HEK293 (cell line): ENCODE results near the gene BTBD10.

Experiments
- CTCF ChIA-PET: fragments of 350-600 bp; formaldehyde crosslinking; extraction: SDS; loops from one replicate; lab custom pipeline; 2021; ENCODE audit warnings: antibody characterized with exemption; lab: Yijun Ruan, JAX
- POLR2A ChIA-PET: fragments of 300-600 bp; formaldehyde crosslinking; extraction: SDS; loops from one replicate; lab custom pipeline; 2020; ENCODE audit warnings: antibody characterized with exemption, inconsistent platforms; lab: Yijun Ruan, JAX
- H3K27ac ChIP-seq: fragments of 200-500 bp; sonication (Bioruptor generic); 2 replicates; pipeline ENCODE4 v1.5.1; 2014; ENCODE audit warnings: low read depth, low read length, control low read depth, inconsistent platforms; ENCODE audit errors: extremely low read depth
- H3K36me3 ChIP-seq, 2 experiments: fragments of 200-500 bp in 1 of 2; sonication (Bioruptor generic) in 1 of 2; 1 replicate in 1 of 2; 2 replicates in 1 of 2; pipeline ENCODE4 v1.5.1; 2014 to 2017; ENCODE audit warnings: inconsistent platforms in 2 of 2, low read length in 2 of 2; ENCODE audit not compliant: control insufficient read depth in 2 of 2, insufficient read depth in 1 of 2
- H3K4me1 ChIP-seq: fragments of 200-500 bp; sonication (Bioruptor generic); 2 replicates; pipeline ENCODE4 v1.5.1; 2014; ENCODE audit warnings: mild to moderate bottlenecking, low read length, inconsistent platforms; ENCODE audit not compliant: control insufficient read depth, insufficient read depth
- H3K4me3 ChIP-seq: 2 replicates; pipeline ENCODE4 v1.5.1; 2011; ENCODE audit warnings: low read depth, mild to moderate bottlenecking, control low read depth, low read length, moderate library complexity
- H3K9me3 ChIP-seq: fragments of 200-500 bp; sonication (Bioruptor generic); 2 replicates; pipeline ENCODE4 v1.5.1; 2014; ENCODE audit warnings: low read depth, low read length, inconsistent platforms; ENCODE audit not compliant: control insufficient read depth, insufficient read depth
- BCL11A ChIP-seq: fragments of 450-650 bp; formaldehyde crosslinking; IDR thresholded peaks from 2 replicates; pipeline ENCODE4 v1.5.1; 2016; ENCODE audit warnings: low read depth, missing biosample characterization, missing genetic modification characterization
- IKZF3 ChIP-seq: fragments of 450-650 bp; IDR thresholded peaks from 2 replicates; pipeline ENCODE4 v1.5.0; 2018; ENCODE audit warnings: missing biosample characterization, mild to moderate bottlenecking, missing genetic modification characterization, moderate library complexity
- OSR2 ChIP-seq: fragments of 450-650 bp; formaldehyde crosslinking; IDR thresholded peaks from 2 replicates; pipeline ENCODE4 v1.5.1; 2016; ENCODE audit warnings: missing biosample characterization, missing genetic modification characterization
- SCRT1 ChIP-seq: fragments of 450-650 bp; formaldehyde crosslinking; IDR thresholded peaks from 2 replicates; pipeline ENCODE4 v1.5.1; 2016; ENCODE audit warnings: missing biosample characterization, missing genetic modification characterization, borderline replicate concordance
- SP7 ChIP-seq: fragments of 450-650 bp; formaldehyde crosslinking; IDR thresholded peaks from 2 replicates; pipeline ENCODE4 v1.5.1; 2016; ENCODE audit warnings: missing biosample characterization, missing genetic modification characterization
- ZFP69B ChIP-seq: fragments of 450-650 bp; formaldehyde crosslinking; IDR thresholded peaks from 2 replicates; pipeline ENCODE4 v1.5.1; 2016; ENCODE audit warnings: missing biosample characterization, missing genetic modification characterization
- ZNF132 ChIP-seq: fragments of 450-650 bp; formaldehyde crosslinking; IDR thresholded peaks from 2 replicates; pipeline ENCODE4 v1.5.1; 2017; ENCODE audit warnings: missing biosample characterization, missing genetic modification characterization, borderline replicate concordance
- ZNF140 ChIP-seq: fragments of 450-650 bp; formaldehyde crosslinking; IDR thresholded peaks from 2 replicates; pipeline ENCODE4 v1.5.1; 2016; ENCODE audit warnings: missing biosample characterization, missing genetic modification characterization
- ZNF174 ChIP-seq: fragments of 450-650 bp; formaldehyde crosslinking; IDR thresholded peaks from 2 replicates; pipeline ENCODE4 v1.5.0; 2017; ENCODE audit warnings: missing biosample characterization, mild to moderate bottlenecking, missing genetic modification characterization
- ZNF202 ChIP-seq: fragments of 450-650 bp; formaldehyde crosslinking; IDR thresholded peaks from 2 replicates; pipeline ENCODE4 v1.5.1; 2016; ENCODE audit warnings: missing biosample characterization, missing genetic modification characterization, borderline replicate concordance
- ZNF398 ChIP-seq: fragments of 450-650 bp; formaldehyde crosslinking; IDR thresholded peaks from 2 replicates; pipeline ENCODE4 v1.5.1; 2017; ENCODE audit warnings: missing biosample characterization, missing genetic modification characterization
- ZNF514 ChIP-seq: fragments of 450-650 bp; formaldehyde crosslinking; IDR thresholded peaks from 2 replicates; pipeline ENCODE4 v1.5.1; 2016; ENCODE audit warnings: missing biosample characterization, missing genetic modification characterization
- ZNF548 ChIP-seq: fragments of 450-650 bp; formaldehyde crosslinking; IDR thresholded peaks from 2 replicates; pipeline ENCODE4 v1.5.1; 2016; ENCODE audit warnings: missing biosample characterization, missing genetic modification characterization
- ZNF585B ChIP-seq: fragments of 450-650 bp; formaldehyde crosslinking; IDR thresholded peaks from 2 replicates; pipeline ENCODE4 v1.5.1; 2016; ENCODE audit warnings: missing biosample characterization, missing genetic modification characterization
- ZNF596 ChIP-seq: fragments of 450-650 bp; IDR thresholded peaks from 2 replicates; pipeline ENCODE4 v1.5.0; 2018; ENCODE audit warnings: missing biosample characterization, mild to moderate bottlenecking, missing genetic modification characterization, moderate library complexity
- ZNF626 ChIP-seq: fragments of 450-650 bp; sonication (Bioruptor Pico); formaldehyde crosslinking; IDR thresholded peaks from 2 replicates; pipeline ENCODE4 v1.5.1; 2018; ENCODE audit warnings: missing biosample characterization, missing genetic modification characterization, inconsistent platforms
- ZNF629 ChIP-seq: fragments of 450-650 bp; formaldehyde crosslinking; IDR thresholded peaks from 2 replicates; pipeline ENCODE4 v1.5.1; 2017; ENCODE audit warnings: missing biosample characterization, missing genetic modification characterization
- ZNF664 ChIP-seq: fragments of 450-650 bp; formaldehyde crosslinking; IDR thresholded peaks from 2 replicates; pipeline ENCODE4 v1.5.1; 2016; ENCODE audit warnings: missing biosample characterization, missing genetic modification characterization
- ZNF677 ChIP-seq: fragments of 450-650 bp; IDR thresholded peaks from 2 replicates; pipeline ENCODE4 v1.5.0; 2018; ENCODE audit warnings: missing biosample characterization, mild to moderate bottlenecking, missing genetic modification characterization, moderate library complexity
- ZNF76 ChIP-seq: fragments of 450-650 bp; formaldehyde crosslinking; IDR thresholded peaks from 2 replicates; pipeline ENCODE4; 2016; ENCODE audit warnings: low read depth, missing biosample characterization, missing genetic modification characterization, borderline replicate concordance
- ZNF776 ChIP-seq: fragments of 450-650 bp; formaldehyde crosslinking; IDR thresholded peaks from 2 replicates; pipeline ENCODE4 v1.5.0; 2017; ENCODE audit warnings: missing biosample characterization, missing genetic modification characterization, borderline replicate concordance
- ZNF837 ChIP-seq: fragments of 450-650 bp; formaldehyde crosslinking; IDR thresholded peaks from 2 replicates; pipeline ENCODE4 v1.5.1; 2016; ENCODE audit warnings: missing biosample characterization, missing genetic modification characterization
- ZXDB ChIP-seq: fragments of 450-650 bp; formaldehyde crosslinking; IDR thresholded peaks from 2 replicates; pipeline ENCODE4 v1.5.1; 2016; ENCODE audit warnings: missing biosample characterization, missing genetic modification characterization
- TF ChIP-seq, protein P1 (sequence below): fragments of 450-650 bp; formaldehyde crosslinking; IDR thresholded peaks from 2 replicates; pipeline ENCODE4 v1.5.1; 2017; ENCODE audit warnings: missing biosample characterization, missing genetic modification characterization

BTBD10 gene

DNA sequence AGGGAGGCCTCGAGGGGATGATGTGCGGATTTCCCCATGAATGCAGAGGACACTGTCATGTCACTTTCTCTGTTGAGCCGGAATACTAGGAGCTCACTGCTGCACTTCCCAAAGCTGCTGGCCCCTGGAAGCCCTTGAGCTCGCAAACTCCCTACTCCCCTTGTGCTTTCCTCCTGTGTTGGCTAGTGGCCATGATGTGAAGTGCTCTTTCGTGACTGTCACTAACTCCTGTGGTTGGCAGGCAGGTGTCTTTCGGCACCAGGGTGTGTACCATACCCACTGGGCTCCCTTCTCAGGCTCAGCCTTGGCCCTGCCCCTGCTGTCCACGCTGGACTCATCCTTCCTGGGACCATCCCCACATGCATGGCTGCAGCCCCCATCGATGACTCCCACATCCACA lies 86.2 kb downstream of the BTBD10 start:
- H3K9me3 ChIP-seq, result no peaks in the 10 kb centered on the region
- no peak overlapping the region for H3K27ac ChIP-seq
- no peak overlapping the region for H3K4me3 ChIP-seq
- peaks cover 0 to 70% of the 10 kb centered on the region in 2 experiments; a peak in 1 of 3 replicates for H3K36me3 ChIP-seq
- no peak for TF ChIP-seq IKZF3 (tag by site-specific recombination)
- TF ChIP-seq ZNF132 (tag by site-specific recombination), result no peak
- no peak for TF ChIP-seq ZNF398
- no peak for TF ChIP-seq ZNF585B (tag by site-specific recombination)
- TF ChIP-seq BCL11A (tag by site-specific recombination), result no peak
- no peak for TF ChIP-seq ZNF514
- TF ChIP-seq SP7 (tag by site-specific recombination), result no peak
- TF ChIP-seq, all 188 proteins: peak for 0
- ChIA-PET CTCF (interaction anchor here (0.9 kb wide), 1 partner anchor 9 kb away, joined by 3 read pairs; no protein-coding TSS in a partner anchor), POLR2A (no interaction called here)
- H3K4me1 ChIP-seq, result no peaks in the 10 kb centered on the region

DNA sequence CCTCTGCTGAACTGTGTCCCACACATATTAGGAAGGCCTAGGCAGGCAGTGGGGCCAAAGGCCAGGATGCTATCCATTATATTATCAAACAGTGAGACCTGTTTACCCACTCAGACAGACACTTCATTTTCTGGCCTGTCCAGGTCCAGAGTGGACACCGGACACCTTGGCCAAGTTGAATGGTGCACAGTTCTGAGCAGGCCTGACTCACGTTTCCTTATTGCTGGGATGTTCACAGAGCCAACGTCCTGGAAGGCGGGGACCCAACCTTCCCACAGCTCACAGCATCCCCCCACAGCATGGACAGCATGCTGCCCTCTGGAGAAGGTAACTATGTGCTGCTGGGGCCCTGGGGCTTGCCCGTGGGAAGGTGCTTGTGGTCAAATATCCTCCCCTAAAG lies 86.6 kb downstream of the BTBD10 start:
- ChIA-PET POLR2A (no interaction called here), CTCF (interaction anchor here (0.9 to 1.5 kb wide), 2 partner anchors 10 to 22 kb away, joined by 3 to 6 read pairs; no protein-coding TSS in a partner anchor)
- no peaks in the 10 kb centered on the region for H3K9me3 ChIP-seq
- H3K27ac ChIP-seq, result no peak overlapping the region
- H3K4me3 ChIP-seq, result no peak overlapping the region
- H3K36me3 ChIP-seq, result peaks cover 0 to 68% of the 10 kb centered on the region in 2 experiments; a peak in 1 of 3 replicates
- TF ChIP-seq ZNF76 (tag by site-specific recombination) (no peak), ZNF174 (no peak), ZNF629 (no peak), OSR2 (no peak), SCRT1 (tag by site-specific recombination) (no peak)
- H3K4me1 ChIP-seq, result no peaks in the 10 kb centered on the region

- Histone ChIP-seq H3K9me3 (no peaks in the 10 kb centered on the region), H3K36me3 (peaks cover 0 to 63% of the 10 kb centered on the region in 2 experiments; a peak in 1 of 3 replicates), H3K27ac (no peak overlapping the region), H3K4me3 (no peak overlapping the region), H3K4me1 (no peaks in the 10 kb centered on the region)
- TF ChIP-seq ZNF664 (tag by site-specific recombination), result no peak
- TF ChIP-seq ZNF837, result no peak
- no peak for TF ChIP-seq ZNF596 (tag by site-specific recombination)
- TF ChIP-seq, protein P1, sequence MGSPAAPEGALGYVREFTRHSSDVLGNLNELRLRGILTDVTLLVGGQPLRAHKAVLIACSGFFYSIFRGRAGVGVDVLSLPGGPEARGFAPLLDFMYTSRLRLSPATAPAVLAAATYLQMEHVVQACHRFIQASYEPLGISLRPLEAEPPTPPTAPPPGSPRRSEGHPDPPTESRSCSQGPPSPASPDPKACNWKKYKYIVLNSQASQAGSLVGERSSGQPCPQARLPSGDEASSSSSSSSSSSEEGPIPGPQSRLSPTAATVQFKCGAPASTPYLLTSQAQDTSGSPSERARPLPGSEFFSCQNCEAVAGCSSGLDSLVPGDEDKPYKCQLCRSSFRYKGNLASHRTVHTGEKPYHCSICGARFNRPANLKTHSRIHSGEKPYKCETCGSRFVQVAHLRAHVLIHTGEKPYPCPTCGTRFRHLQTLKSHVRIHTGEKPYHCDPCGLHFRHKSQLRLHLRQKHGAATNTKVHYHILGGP (tag by site-specific recombination), result no peak
- TF ChIP-seq ZNF776 (tag by site-specific recombination), result no peak
- TF ChIP-seq ZXDB (tag by site-specific recombination), result no peak
- no peak for TF ChIP-seq SCRT1 (tag by site-specific recombination)
- TF ChIP-seq ZNF626, result no peak
- no peak for TF ChIP-seq ZNF140 (tag by site-specific recombination)
- no peak for TF ChIP-seq ZNF548
- TF ChIP-seq ZFP69B, result no peak
- no peak for TF ChIP-seq ZNF677 (tag by site-specific recombination)
- TF ChIP-seq ZNF202 (tag by site-specific recombination), result no peak
- POLR2A ChIA-PET, result no interaction called here
- CTCF ChIA-PET, result interaction anchor here (0.9 to 1.5 kb wide), 2 partner anchors 10 to 21 kb away, joined by 3 to 6 read pairs; no protein-coding TSS in a partner anchor
Measured at GRCh38 chr11:13375798-13376197, 87.2 kb downstream of the BTBD10 start.
